HL-60 (cell line): ENCODE measurements around the gene RBM33.

ENCODE experiments used
- DNase-seq, 2 experiments: peaks; one replicate each; pipeline ENCODE4 v3.0.0-alpha.2; 2010 to 2020; ENCODE audit warnings: low read depth in 1 of 2, low spot score in 1 of 2
- H3K27ac ChIP-seq: fragments of 250-450 bp; sonication (Bioruptor Pico); replicated peaks from 2 replicates; pipeline ENCODE4 v1.5.1; 2020; ENCODE audit warnings: mild to moderate bottlenecking, moderate library complexity
- H3K27me3 ChIP-seq: fragments of 250-450 bp; sonication (Bioruptor Pico); 2 replicates; pipeline ENCODE4 v1.5.1; 2021; ENCODE audit warnings: mild to moderate bottlenecking, moderate library complexity; ENCODE audit not compliant: insufficient read depth, poor library complexity, severe bottlenecking
- H3K4me3 ChIP-seq: replicated peaks from 2 replicates; pipeline ENCODE4 v1.5.1; 2011; ENCODE audit warnings: mild to moderate bottlenecking, control low read depth, low read length; ENCODE audit not compliant: insufficient read depth
- CTCF ChIP-seq: IDR thresholded peaks from one replicate; pipeline ENCODE4 v1.5.1; 2011; ENCODE audit warnings: low read length, control low read depth, inconsistent platforms; ENCODE audit not compliant: insufficient read depth
- GABPA ChIP-seq: IDR thresholded peaks from 2 replicates; pipeline ENCODE4 v1.6.1; 2012; ENCODE audit warnings: low read depth
- POLR2AphosphoS5 ChIP-seq: IDR thresholded peaks from 2 replicates; pipeline ENCODE4 v1.6.1; 2012; ENCODE audit warnings: low read depth
- REST ChIP-seq: IDR thresholded peaks from 2 replicates; pipeline ENCODE4 v1.6.1; 2012; ENCODE audit warnings: low read depth; ENCODE audit not compliant: insufficient replicate concordance
- SPI1 ChIP-seq: IDR thresholded peaks from 2 replicates; pipeline ENCODE4 v1.6.1; 2012; ENCODE audit warnings: low read depth, mild to moderate bottlenecking, borderline replicate concordance

Gene RBM33

GRCh38 chr7:155825336-155825735, 180.9 kb downstream of the RBM33 start:
- H3K27me3 ChIP-seq: no peaks in the 10 kb centered on the region
- DNase-seq: no peak
- TF ChIP-seq CTCF (no peak), GABPA (no peak), SPI1 (no peak), REST (no peak)
- H3K27ac ChIP-seq: no peak overlapping the region
- no peak overlapping the region for H3K4me3 ChIP-seq

- no peak overlapping the region for H3K27ac ChIP-seq
- no peak overlapping the region for H3K4me3 ChIP-seq
- H3K27me3 ChIP-seq: no peaks in the 10 kb centered on the region
- no peak for DNase-seq
- TF ChIP-seq CTCF (no peak), REST (no peak), GABPA (no peak), POLR2AphosphoS5 (no peak), SPI1 (no peak)
These were observed 185.5 kb downstream of the RBM33 start for GRCh38 chr7:155829796-155830470.
